HG02798 (cell line): ENCODE measurements around the gene ABCG1.

Experiments
- ATAC-seq: cut with Tn5 transposase; IDR thresholded peaks from one replicate; pipeline ENCODE4 v1.9.1; 2021; ENCODE audit warnings: mild to moderate bottlenecking; ENCODE audit not compliant: unreplicated experiment, poor library complexity

The ABCG1 gene

GRCh38 chr21:42264245-42265195 is 45.6 kb downstream of the ABCG1 start:
- ATAC-seq, result no peak

GRCh38 chr21:42265231-42265812 is 46.4 kb downstream of the ABCG1 start:
- ATAC-seq, result no peak

GRCh38 chr21:42266971-42267556 is 48.1 kb downstream of the ABCG1 start:
- ATAC-seq, result no peak

GRCh38 chr21:42269386-42269785 is 50.4 kb downstream of the ABCG1 start:
- ATAC-seq, result no peak

- ATAC-seq, result no peak
These were observed 52.1 kb downstream of the ABCG1 start for GRCh38 chr21:42271065-42271464.

- no peak for ATAC-seq
These were observed 53.4 kb downstream of the ABCG1 start for GRCh38 chr21:42272109-42272962.

- ATAC-seq, result no peak
These were observed 54.2 kb downstream of the ABCG1 start for GRCh38 chr21:42272984-42273600.

- no peak for ATAC-seq
These were observed 57.1 kb downstream of the ABCG1 start for GRCh38 chr21:42276076-42276475.

GRCh38 chr21:42276526-42277154 is 57.7 kb downstream of the ABCG1 start:
- ATAC-seq, result no peak

GRCh38 chr21:42277593-42277992 is 58.7 kb downstream of the ABCG1 start:
- no peak for ATAC-seq

GRCh38 chr21:42278451-42279149 is 59.7 kb downstream of the ABCG1 start:
- no peak for ATAC-seq

GRCh38 chr21:42279341-42279871 is 60.5 kb downstream of the ABCG1 start:
- ATAC-seq, result no peak

- no peak for ATAC-seq
These were observed 60.9 kb downstream of the ABCG1 start for GRCh38 chr21:42279888-42280287.

GRCh38 chr21:42280356-42281180 is 61.6 kb downstream of the ABCG1 start:
- ATAC-seq, result no peak

- no peak for ATAC-seq
These were observed 62.3 kb downstream of the ABCG1 start for GRCh38 chr21:42281181-42281680.

- no peak for ATAC-seq
These were observed 63.1 kb downstream of the ABCG1 start for GRCh38 chr21:42282021-42282420.

- no peak for ATAC-seq
These were observed 63.8 kb downstream of the ABCG1 start for GRCh38 chr21:42282715-42283114.
